ENCODE data around the gene DIABLO.
"Not testable (repeated sequence)": the region's sequence is repeated elsewhere in the genome, so short reads cannot be mapped to it uniquely, and the experiment has no call there.

DIABLO gene

GRCh38 chr12:122208073-122208820 lies 17.6 kb downstream of the DIABLO start:
- DNase-seq: no peak

GRCh38 chr12:122207391-122207790 lies 18.5 kb downstream of the DIABLO start:
- no peak for DNase-seq

GRCh38 chr12:122206976-122207375 lies 18.9 kb downstream of the DIABLO start:
- no peak for DNase-seq

GRCh38 chr12:122206111-122206881 lies 19.6 kb downstream of the DIABLO start:
- no peak for DNase-seq

GRCh38 chr12:122205053-122205925 lies 20.6 kb downstream of the DIABLO start:
- DNase-seq: no peak

- no peak for DNase-seq
Measured at GRCh38 chr12:122204167-122205052, 21.4 kb downstream of the DIABLO start.

- DNase-seq: no peak
Measured at GRCh38 chr12:122203301-122204166, 22.3 kb downstream of the DIABLO start, which contains the start of gene B3GNT4. TSS of gene B3GNT4 (plus strand) at chr12:122203709. CDS start at chr12:122204619, 910 bp downstream.

GRCh38 chr12:122202811-122203210 lies 23.0 kb downstream of the DIABLO start:
- not testable (repeated sequence) for DNase-seq

- no peak for DNase-seq
Measured at GRCh38 chr12:122202017-122202416, 23.8 kb downstream of the DIABLO start.

- DNase-seq: no peak
Measured at GRCh38 chr12:122201381-122201780, 24.5 kb downstream of the DIABLO start.

GRCh38 chr12:122200541-122201175 lies 25.2 kb downstream of the DIABLO start:
- DNase-seq: no peak

GRCh38 chr12:122199484-122200355 lies 26.1 kb downstream of the DIABLO start:
- no peak for DNase-seq

- DNase-seq: no peak
Measured at GRCh38 chr12:122197612-122197966, 28.3 kb downstream of the DIABLO start.

- DNase-seq: no peak
Measured at GRCh38 chr12:122195405-122195804, 30.4 kb downstream of the DIABLO start.

GRCh38 chr12:122194804-122195203 lies 31.0 kb downstream of the DIABLO start:
- DNase-seq: no peak

GRCh38 chr12:122192441-122192840 lies 33.4 kb downstream of the DIABLO start:
- no peak for DNase-seq

GRCh38 chr12:122190842-122191668 lies 34.8 kb downstream of the DIABLO start:
- no peak for DNase-seq

GRCh38 chr12:122189626-122190475 lies 36.0 kb downstream of the DIABLO start:
- DNase-seq: no peak

All from GF-D8 (cell line).